SK-N-SH treated with all-trans-retinoic acid at 6 μM for 48 hours (cell line): Measurements from ENCODE around the gene SLC39A2.
"Not testable (repeated sequence)": the region's sequence is repeated elsewhere in the genome, so short reads cannot be mapped to it uniquely, and the experiment has no call there.

Experiments
- ATAC-seq: fragments of 200-7000 bp; cut with Tn5 transposase; 3 replicates; pipeline ENCODE4 v1.9.1; 2020; ENCODE audit warnings: mild to moderate bottlenecking, moderate library complexity
- BACH2 ChIP-seq: fragments of 250-450 bp; sonication (Bioruptor Pico); IDR thresholded peaks from 2 replicates; pipeline ENCODE4 v1.9.0; 2021; ENCODE audit warnings: mild to moderate bottlenecking, borderline replicate concordance
- CSDC2 ChIP-seq: fragments of 250-450 bp; sonication (Bioruptor Pico); IDR thresholded peaks from 2 replicates; pipeline ENCODE4 v1.5.0; 2020; ENCODE audit warnings: mild to moderate bottlenecking, moderate library complexity
- CSRNP3 ChIP-seq: fragments of 250-450 bp; sonication (Bioruptor Pico); IDR thresholded peaks from 2 replicates; pipeline ENCODE4 v1.5.1; 2021; ENCODE audit warnings: mild to moderate bottlenecking, moderate library complexity
- ESRRG ChIP-seq: fragments of 250-450 bp; sonication (Bioruptor Pico); IDR thresholded peaks from 2 replicates; pipeline ENCODE4 v1.6.1; 2021; ENCODE audit warnings: mild to moderate bottlenecking
- GLIS3 ChIP-seq: fragments of 250-450 bp; sonication (Bioruptor Pico); IDR thresholded peaks from 2 replicates; pipeline ENCODE4 v1.5.0; 2020; ENCODE audit warnings: mild to moderate bottlenecking, moderate library complexity
- OSR1 ChIP-seq: fragments of 250-450 bp; sonication (Bioruptor Pico); IDR thresholded peaks from 2 replicates; pipeline ENCODE4 v1.8.0; 2022; ENCODE audit warnings: moderate library complexity, mild to moderate bottlenecking, inconsistent platforms
- POU6F1 ChIP-seq: fragments of 250-450 bp; sonication (Bioruptor Pico); IDR thresholded peaks from 2 replicates; pipeline ENCODE4 v1.8.0; 2021; ENCODE audit warnings: low read depth, mild to moderate bottlenecking, moderate library complexity, borderline replicate concordance
- PPARA ChIP-seq: fragments of 250-450 bp; sonication (Bioruptor Pico); IDR thresholded peaks from 2 replicates; pipeline ENCODE4 v1.5.0; 2020; ENCODE audit warnings: mild to moderate bottlenecking, borderline replicate concordance
- SNAI2 ChIP-seq: fragments of 250-450 bp; sonication (Bioruptor Pico); IDR thresholded peaks from 2 replicates; pipeline ENCODE4 v1.5.0; 2020; ENCODE audit warnings: mild to moderate bottlenecking, moderate library complexity
- TSHZ2 ChIP-seq: fragments of 250-450 bp; sonication (Bioruptor Pico); IDR thresholded peaks from 2 replicates; pipeline ENCODE4 v1.5.0; 2020; ENCODE audit warnings: mild to moderate bottlenecking, moderate library complexity
- ZC3H10 ChIP-seq: fragments of 250-450 bp; sonication (Bioruptor Pico); IDR thresholded peaks from 2 replicates; pipeline ENCODE4 v1.5.1; 2021; ENCODE audit warnings: mild to moderate bottlenecking, moderate library complexity
- ZFP3 ChIP-seq: fragments of 250-450 bp; sonication (Bioruptor Pico); IDR thresholded peaks from 2 replicates; pipeline ENCODE4 v1.5.0; 2020; ENCODE audit warnings: mild to moderate bottlenecking, moderate library complexity
- ZFP30 ChIP-seq: fragments of 450-650 bp; formaldehyde crosslinking; IDR thresholded peaks from 2 replicates; pipeline ENCODE4 v1.5.0; 2022; ENCODE audit warnings: mild to moderate bottlenecking, moderate library complexity
- ZNF565 ChIP-seq: fragments of 450-650 bp; formaldehyde crosslinking; conservative IDR thresholded peaks from 2 replicates; pipeline ENCODE4 v1.5.0; 2020; ENCODE audit warnings: low read depth, mild to moderate bottlenecking, moderate library complexity
- ZNF70 ChIP-seq: fragments of 450-650 bp; formaldehyde crosslinking; IDR thresholded peaks from 2 replicates; pipeline ENCODE4 v1.5.0; 2020; ENCODE audit warnings: mild to moderate bottlenecking, moderate library complexity
- ZNF8 ChIP-seq: fragments of 450-650 bp; formaldehyde crosslinking; IDR thresholded peaks from 2 replicates; pipeline ENCODE4 v1.5.0; 2020; ENCODE audit warnings: mild to moderate bottlenecking, moderate library complexity
- TF ChIP-seq, protein P1 (sequence below): fragments of 250-450 bp; sonication (Bioruptor Pico); IDR thresholded peaks from 2 replicates; pipeline ENCODE4 v1.5.1; 2020; ENCODE audit warnings: low read depth, mild to moderate bottlenecking, moderate library complexity

SLC39A2 gene

GRCh38 chr14:21001218-21001617 lies 2.1 kb downstream of the SLC39A2 start (continued):
- TF ChIP-seq TSHZ2 (CRISPR knock-in tag): no peak

DNA sequence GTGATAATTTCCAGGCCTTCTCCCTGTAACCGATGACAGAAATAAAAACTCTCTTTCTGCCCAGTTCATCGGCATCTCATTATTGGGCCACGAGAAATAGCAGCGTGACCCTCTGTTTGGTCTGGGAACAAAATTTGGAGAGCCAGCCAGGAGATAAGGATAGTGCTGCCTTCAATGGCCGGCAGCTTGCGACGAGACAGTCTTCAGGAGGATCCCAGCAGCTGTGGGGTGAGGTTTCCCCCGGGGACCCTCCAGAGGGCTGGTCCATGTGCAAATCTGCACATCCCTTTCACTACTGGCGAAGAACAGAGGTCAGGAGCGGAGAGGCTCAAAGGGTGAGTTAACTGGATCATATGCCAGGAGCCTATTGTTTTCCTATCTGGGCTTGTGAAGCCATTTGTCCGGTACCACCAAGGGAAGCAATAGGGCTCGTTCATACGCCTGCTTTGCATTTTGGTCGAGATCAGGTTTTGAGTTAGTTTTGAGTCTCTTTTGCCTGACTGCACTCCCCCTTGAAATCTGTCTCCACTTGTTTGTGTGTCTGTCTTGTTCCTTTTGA lies 4.8 kb downstream of the SLC39A2 start:
- no peak for TF ChIP-seq TSHZ2 (CRISPR knock-in tag)
- TF ChIP-seq SNAI2 (CRISPR knock-in tag): no peak
- no peak for TF ChIP-seq GLIS3 (CRISPR knock-in tag)
- no peak for TF ChIP-seq ZNF8
- TF ChIP-seq ESRRG: no peak
- TF ChIP-seq OSR1 (CRISPR knock-in tag): no peak
- no peak for TF ChIP-seq ZFP3 (CRISPR knock-in tag)
- no peak for TF ChIP-seq PPARA (CRISPR knock-in tag)
- no peak for TF ChIP-seq ZFP30
- no peak for TF ChIP-seq ZNF565 (CRISPR knock-in tag)
- no peak for TF ChIP-seq BACH2 (CRISPR knock-in tag)
- no peak for ATAC-seq

GRCh38 chr14:21009721-21010120 lies 10.6 kb downstream of the SLC39A2 start:
- ATAC-seq: not testable (repeated sequence)

GRCh38 chr14:21011136-21011535 lies 12.0 kb downstream of the SLC39A2 start:
- no peak for ATAC-seq
- TF ChIP-seq PPARA (CRISPR knock-in tag): no peak
- no peak for TF ChIP-seq POU6F1
- TF ChIP-seq ZFP30: no peak
- TF ChIP-seq ZFP3 (CRISPR knock-in tag): no peak
- TF ChIP-seq, protein P1, sequence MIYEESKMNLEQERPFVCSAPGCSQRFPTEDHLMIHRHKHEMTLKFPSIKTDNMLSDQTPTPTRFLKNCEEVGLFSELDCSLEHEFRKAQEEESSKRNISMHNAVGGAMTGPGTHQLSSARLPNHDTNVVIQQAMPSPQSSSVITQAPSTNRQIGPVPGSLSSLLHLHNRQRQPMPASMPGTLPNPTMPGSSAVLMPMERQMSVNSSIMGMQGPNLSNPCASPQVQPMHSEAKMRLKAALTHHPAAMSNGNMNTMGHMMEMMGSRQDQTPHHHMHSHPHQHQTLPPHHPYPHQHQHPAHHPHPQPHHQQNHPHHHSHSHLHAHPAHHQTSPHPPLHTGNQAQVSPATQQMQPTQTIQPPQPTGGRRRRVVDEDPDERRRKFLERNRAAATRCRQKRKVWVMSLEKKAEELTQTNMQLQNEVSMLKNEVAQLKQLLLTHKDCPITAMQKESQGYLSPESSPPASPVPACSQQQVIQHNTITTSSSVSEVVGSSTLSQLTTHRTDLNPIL (CRISPR knock-in tag): no peak
- TF ChIP-seq ZNF8: no peak
- TF ChIP-seq CSRNP3 (CRISPR knock-in tag): no peak
- TF ChIP-seq SNAI2 (CRISPR knock-in tag): no peak
- no peak for TF ChIP-seq ZC3H10 (CRISPR knock-in tag)
- no peak for TF ChIP-seq CSDC2 (CRISPR knock-in tag)
- TF ChIP-seq ZNF565 (CRISPR knock-in tag): no peak
- TF ChIP-seq ZNF70 (CRISPR knock-in tag): no peak
- TF ChIP-seq BACH2 (CRISPR knock-in tag): no peak
